ENCODE measurements around the gene OR1A2. TPM values are rescaled to one million over a fixed set of nuclear protein-coding genes. Genes with fewer than 3 reads are reported as not detected.
"Not testable (repeated sequence)": the region's sequence is repeated elsewhere in the genome, so short reads cannot be mapped to it uniquely, and the experiment has no call there.

The OR1A2 gene
- total and polyA plus RNA-seq, 9 of the 15 experiments (the other 6 are each of a cell fraction or from before 2014, with no cell fraction given) = not detected

- no peak for DNase-seq (ENCODE audit: extremely low read depth in 1 of 4, low spot score in 3 of 4)
- no TSS peak for BruUV-seq (replicated peaks)
- CTCF ChIA-PET (ENCODE audit: low intra/inter-chr PET ratio) = no interaction called here
- no peaks in the 10 kb centered on the region for H3K4me1 ChIP-seq (replicated peaks in 1 of 2; ENCODE audit: control insufficient read depth in 2 of 2, insufficient read depth in 2 of 2, low read length in 2 of 2)
- no peak overlapping the region for H3K4me2 ChIP-seq (ENCODE audit: insufficient read depth, low read length)
- FAIRE-seq = no peak
- no peaks in the 10 kb centered on the region for H3K79me2 ChIP-seq (ENCODE audit: control insufficient read depth, insufficient read depth, low read length)
- no peaks in the 10 kb centered on the region for H3K9me1 ChIP-seq (ENCODE audit: control insufficient read depth, insufficient read depth, low read length)
- H3K9ac ChIP-seq (ENCODE audit: insufficient read depth in 1 of 2, low read depth in 2 of 2, low read length in 2 of 2) = no peak overlapping the region
- H3K27ac ChIP-seq (ENCODE audit: extremely low read depth, low read depth, low read length) = no peak overlapping the region
- H2AFZ ChIP-seq (ENCODE audit: low read depth, low read length) = no peak overlapping the region
- H4K20me1 ChIP-seq (replicated peaks; ENCODE audit: control insufficient read depth, insufficient read depth, low read length) = no peaks in the 10 kb centered on the region
- no peaks in the 10 kb centered on the region for H3K9me3 ChIP-seq (replicated peaks; ENCODE audit: control insufficient read depth, insufficient read depth, low read depth, low read length)
- intact Hi-C loops (cut with micrococcal nuclease) = no loop called here
- no peaks in the 10 kb centered on the region for H3K36me3 ChIP-seq (ENCODE audit: control insufficient read depth, insufficient read depth, low read length)
- H3K4me3 ChIP-seq = no peak overlapping the region
- H3K27me3 ChIP-seq (ENCODE audit: control insufficient read depth in 2 of 2, insufficient read depth in 2 of 2, low read length in 2 of 2) = no peaks in the 10 kb centered on the region
- WGBS (ENCODE audit: insufficient coverage, low coverage, missing lambda C conversion rate) = 4% methylated on average over 2 of the region's 2 CpGs
- in situ Hi-C loops (cut with MboI) = no loop called here
- no peak for TF ChIP-seq ZBTB17 (CRISPR knock-in tag; IDR thresholded peaks at IDR 0.05)
- TF ChIP-seq HNRNPH1 (optimal IDR thresholded peaks at IDR 0.05; ENCODE audit: low read depth, low read length) = no peak
- no peak for TF ChIP-seq RFX1 (IDR thresholded peaks at IDR 0.05)
- no peak for TF ChIP-seq ZBTB7A (IDR thresholded peaks at IDR 0.05; ENCODE audit: borderline replicate concordance, control insufficient read depth, low read depth, low read length)
- TF ChIP-seq NCOA2 (IDR thresholded peaks at IDR 0.05; ENCODE audit: partially characterized antibody in 2 of 2) = no peak
- TF ChIP-seq ZNF280A (IDR thresholded peaks at IDR 0.05; ENCODE audit: low read depth, partially characterized antibody) = no peak
- no peak for TF ChIP-seq BMI1 (IDR thresholded peaks at IDR 0.05; ENCODE audit: low read length)
- TF ChIP-seq ZNF639 (CRISPR knock-in tag; conservative IDR thresholded peaks at IDR 0.05 in 1 of 2, IDR thresholded peaks at IDR 0.05 in 1 of 2) = no peak
- no peak for TF ChIP-seq ZNF324 (CRISPR knock-in tag; IDR thresholded peaks at IDR 0.05)
- TF ChIP-seq ZNF436 (CRISPR knock-in tag; IDR thresholded peaks at IDR 0.05) = no peak
- no peak for TF ChIP-seq KDM2B (CRISPR knock-in tag; IDR thresholded peaks at IDR 0.05)
- no peak for TF ChIP-seq TRIM24 (IDR thresholded peaks at IDR 0.05)
- TF ChIP-seq CBFA2T2 (conservative IDR thresholded peaks at IDR 0.05) = no peak
- no peak for TF ChIP-seq ZNF41 (CRISPR knock-in tag; conservative IDR thresholded peaks at IDR 0.05)
- POLR2A ChIA-PET = no interaction called here
- ATAC-seq = no peak
These were observed 25.2 kb downstream of the OR1A2 start for GRCh38 chr17:3222505-3222904.

GRCh38 chr17:3224721-3225352 is 27.5 kb downstream of the OR1A2 start:
- H3K9ac ChIP-seq (ENCODE audit: insufficient read depth in 1 of 2, low read depth in 2 of 2, low read length in 2 of 2); H3K9me1 ChIP-seq (ENCODE audit: control insufficient read depth, insufficient read depth, low read length); ATAC-seq; H2AFZ ChIP-seq (ENCODE audit: low read depth, low read length); H3K27me3 ChIP-seq (ENCODE audit: control insufficient read depth in 2 of 2, insufficient read depth in 2 of 2, low read length in 2 of 2); DNase-seq (ENCODE audit: extremely low read depth in 1 of 4, low spot score in 3 of 4); CTCF ChIA-PET (ENCODE audit: low intra/inter-chr PET ratio); H4K20me1 ChIP-seq (replicated peaks; ENCODE audit: control insufficient read depth, insufficient read depth, low read length); in situ Hi-C loops (cut with MboI); H3K36me3 ChIP-seq (ENCODE audit: control insufficient read depth, insufficient read depth, low read length); H3K4me1 ChIP-seq (replicated peaks in 1 of 2; ENCODE audit: control insufficient read depth in 2 of 2, insufficient read depth in 2 of 2, low read length in 2 of 2); intact Hi-C loops (cut with micrococcal nuclease); POLR2A ChIA-PET; H3K4me3 ChIP-seq; H3K27ac ChIP-seq (ENCODE audit: extremely low read depth, low read depth, low read length); H3K79me2 ChIP-seq (ENCODE audit: control insufficient read depth, insufficient read depth, low read length); FAIRE-seq; H3K9me3 ChIP-seq (replicated peaks; ENCODE audit: control insufficient read depth, insufficient read depth, low read depth, low read length); H3K4me2 ChIP-seq (ENCODE audit: insufficient read depth, low read length); BruUV-seq (replicated peaks): not testable (repeated sequence)
